K562 (cell line): ENCODE results near the gene MINK1. TPM values are rescaled to one million over a fixed set of nuclear protein-coding genes. Genes with fewer than 3 reads are reported as not detected.

Experiments
- ATAC-seq: fragments of 200-7000 bp; cut with Tn5 transposase; 3 replicates; pipeline ENCODE4 v1.9.1; 2020; ENCODE audit warnings: moderate library complexity
- BruUV-seq: library from RNA; stranded (reverse); fragments of 400-500 nt; replicated peaks from 2 replicates; lab custom pipeline; 2021; lab: Mats Ljungman, UMichigan
- CTCF ChIA-PET: fragments of 300-600 bp; formaldehyde crosslinking; extraction: SDS; loops from one replicate; lab custom pipeline; 2021; ENCODE audit warnings: low intra/inter-chr PET ratio; lab: Yijun Ruan, JAX
- POLR2A ChIA-PET: fragments of 300-600, 350-650 bp; sonication (Branson Sonifier 250); formaldehyde crosslinking; extraction: SDS; loops from one replicate; lab custom pipeline; 2021; ENCODE audit warnings: antibody characterized with exemption, inconsistent platforms; lab: Yijun Ruan, JAX
- DNase-seq, 4 experiments: peaks; one replicate each; pipeline versions ENCODE4 v3.0.0 to v3.0.0-alpha.2; 2011 to 2018; ENCODE audit warnings: low spot score in 3 of 4, mixed read lengths in 3 of 4; ENCODE audit errors: extremely low read depth in 1 of 4
- FAIRE-seq: peaks from 2 replicates; lab custom pipeline; 2011; peaks lifted over from hg19 to GRCh38; lab: Jason Lieb, UNC
- H2AFZ ChIP-seq: 2 replicates; pipeline ENCODE4 v1.6.0; 2011; ENCODE audit warnings: low read depth, low read length, control low read depth, inconsistent platforms
- H3K27ac ChIP-seq: fragments of 200-600 bp; 3 replicates; pipeline ENCODE4 v1.8.0; 2011; ENCODE audit warnings: low read depth, mild to moderate bottlenecking, control low read depth, inconsistent platforms, low read length, moderate library complexity, mixed read lengths; ENCODE audit errors: extremely low read depth
- H3K27me3 ChIP-seq, 2 experiments: fragments of 300-600 bp in 1 of 2; 2 replicates in 1 of 2; 3 replicates in 1 of 2; pipeline versions ENCODE4 v1.6.0 to v1.8.0; 2011; ENCODE audit warnings: inconsistent platforms in 2 of 2, low read length in 2 of 2, mild to moderate bottlenecking in 1 of 2, mixed read lengths in 1 of 2, moderate library complexity in 1 of 2; ENCODE audit not compliant: control insufficient read depth in 2 of 2, insufficient read depth in 2 of 2
- H3K36me3 ChIP-seq: fragments of 300-600 bp; 3 replicates; pipeline ENCODE4 v1.8.0; 2011; ENCODE audit warnings: mild to moderate bottlenecking, low read length, inconsistent platforms; ENCODE audit not compliant: control insufficient read depth, insufficient read depth
- H3K4me1 ChIP-seq, 2 experiments: fragments of 200-600 bp in 1 of 2; replicated peaks in 1 of 2; 2 replicates in 1 of 2; 3 replicates in 1 of 2; pipeline versions ENCODE4 v1.5.1 to v1.8.0; 2011; ENCODE audit warnings: inconsistent platforms in 2 of 2, low read length in 2 of 2, mild to moderate bottlenecking in 1 of 2, mixed read lengths in 1 of 2, moderate library complexity in 1 of 2; ENCODE audit not compliant: control insufficient read depth in 2 of 2, insufficient read depth in 2 of 2
- H3K4me2 ChIP-seq: 2 replicates; pipeline ENCODE4 v1.6.1; 2011; ENCODE audit warnings: low read length, control low read depth, inconsistent platforms, mixed read lengths; ENCODE audit not compliant: insufficient read depth
- H3K4me3 ChIP-seq: fragments of 200-600 bp; sonication (generic), shearing (Covaris generic); 2 replicates; pipeline ENCODE4 v1.5.1; 2016; ENCODE audit warnings: control low read depth, inconsistent platforms
- H3K79me2 ChIP-seq: fragments of 200-600 bp; 3 replicates; pipeline ENCODE4 v1.8.0; 2011; ENCODE audit warnings: low read length, inconsistent platforms; ENCODE audit not compliant: control insufficient read depth, insufficient read depth
- H3K9ac ChIP-seq, 2 experiments: 2 replicates each; pipeline versions ENCODE4 v1.6.0 to v1.6.1; 2011; ENCODE audit warnings: low read depth in 2 of 2, low read length in 2 of 2, control low read depth in 1 of 2, inconsistent platforms in 1 of 2, mild to moderate bottlenecking in 1 of 2, mixed read lengths in 1 of 2; ENCODE audit not compliant: insufficient read depth in 1 of 2
- H3K9me1 ChIP-seq: one replicate; pipeline ENCODE4 v1.6.0; 2011; ENCODE audit warnings: inconsistent platforms, mild to moderate bottlenecking, low read length, moderate library complexity; ENCODE audit not compliant: control insufficient read depth, insufficient read depth
- H3K9me3 ChIP-seq: replicated peaks from 2 replicates; pipeline ENCODE4 v1.5.1; 2011; ENCODE audit warnings: low read depth, low read length, inconsistent platforms; ENCODE audit not compliant: control insufficient read depth, insufficient read depth
- H4K20me1 ChIP-seq: replicated peaks from 2 replicates; pipeline ENCODE4 v1.6.1; 2011; ENCODE audit warnings: low read length, inconsistent platforms, mixed read lengths; ENCODE audit not compliant: control insufficient read depth, insufficient read depth
- BRCA1 ChIP-seq, 2 experiments: fragments of 450-650 bp in 1 of 2; sonication (generic) in 1 of 2; formaldehyde crosslinking in 1 of 2; IDR thresholded peaks; 2 replicates each; pipeline versions ENCODE4 v1.5.0 to v1.6.1; 2017 to 2020; ENCODE audit warnings: mild to moderate bottlenecking in 1 of 2, missing genetic modification reagents in 1 of 2
- HMGXB4 ChIP-seq: sonication (generic); formaldehyde crosslinking; IDR thresholded peaks from 2 replicates; pipeline ENCODE4 v1.8.1; 2023; ENCODE audit warnings: mild to moderate bottlenecking, missing genetic modification reagents
- LARP7 ChIP-seq: fragments of 450-650 bp; IDR thresholded peaks from 2 replicates; pipeline ENCODE4 v1.6.1; 2016
- MYNN ChIP-seq, 2 experiments: sonication (generic); formaldehyde crosslinking in 1 of 2; IDR thresholded peaks; 2 replicates each; pipeline versions ENCODE4 v1.5.0 to v1.6.1; 2016 to 2020; ENCODE audit warnings: antibody characterized with exemption in 1 of 2, missing genetic modification reagents in 1 of 2
- PKNOX1 ChIP-seq: fragments of 450-650 bp; IDR thresholded peaks from 2 replicates; pipeline ENCODE4 v1.6.1; 2016
- ZNF76 ChIP-seq: fragments of 250-450 bp; sonication (Bioruptor Pico); IDR thresholded peaks from 2 replicates; pipeline ENCODE4 v1.4.0; 2020; ENCODE audit warnings: mild to moderate bottlenecking, moderate library complexity, borderline replicate concordance
- WGBS: fragments of 100-300 bp; shearing (Covaris generic); methylation state at CpG from one replicate; pipeline ENCODE4 v1.1.6; 2016; ENCODE audit warnings: low coverage, mixed read lengths; ENCODE audit not compliant: insufficient coverage; ENCODE audit errors: missing lambda C conversion rate; 5-methylcytosine and 5-hydroxymethylcytosine counted together
- in situ Hi-C: fragments of 300-500 bp; cut with MboI; formaldehyde crosslinking; loops from 4 replicates; pipeline ENCODE4 v1.15.0; 2018; ENCODE audit warnings: inconsistent platforms, mixed read lengths
- intact Hi-C: fragments of 100-400 bp; cut with micrococcal nuclease; formaldehyde crosslinking; loops from 2 replicates; pipeline ENCODE4 v1.14.2; 2022
- polyA plus RNA-seq, 8 experiments: library from polyadenylated mRNA; depleted of rRNA in 4 of 8; stranded (reverse) in 5 of 8; unstranded in 3 of 8; fragments of >200 nt; fragmentation: Nextera tagmentation in 2 of 8; fragmentation: Illumina TruSeq in 1 of 8; extraction: Ambion mirVana in 2 of 8; extraction: Trizol in 1 of 8; gene quantifications; 2 replicates each; pipeline versions ENCODE4 v1.2.1 to v1.2.3, GENCODE V29; 2011 to 2014; ENCODE audit warnings: inconsistent platforms in 1 of 8, missing spikeins in 1 of 8
- total RNA-seq, 7 experiments: library from RNA; depleted of rRNA in 6 of 7; stranded (reverse); fragments of >200 nt in 6 of 7; fragmentation: Illumina TruSeq in 2 of 7; extraction: Trizol in 2 of 7; gene quantifications; 2 replicates each; pipeline versions ENCODE4 v1.2.1 to v1.2.3, GENCODE V29; 2011 to 2021; ENCODE audit warnings: low replicate concordance in 1 of 7
- TF ChIP-seq, protein P1 (sequence below): fragments of 450-650 bp; IDR thresholded peaks from 2 replicates; pipeline ENCODE4 v1.6.1; 2016; ENCODE audit warnings: low read depth, mild to moderate bottlenecking, moderate library complexity
- TF ChIP-seq, protein P2 (sequence below): fragments of 250-450 bp; sonication (Bioruptor Pico); IDR thresholded peaks from 2 replicates; pipeline ENCODE4 v1.4.0; 2020; ENCODE audit warnings: mild to moderate bottlenecking
- TF ChIP-seq, protein P3 (sequence below): sonication (generic); IDR thresholded peaks from 2 replicates; pipeline ENCODE4 v1.6.1; 2016

The MINK1 gene
- total and polyA plus RNA-seq, 9 of the 15 experiments (the other 6 are each of a cell fraction or from before 2014, with no cell fraction given), result 0.11 to 54.2 (median 14.9) TPM

DNA sequence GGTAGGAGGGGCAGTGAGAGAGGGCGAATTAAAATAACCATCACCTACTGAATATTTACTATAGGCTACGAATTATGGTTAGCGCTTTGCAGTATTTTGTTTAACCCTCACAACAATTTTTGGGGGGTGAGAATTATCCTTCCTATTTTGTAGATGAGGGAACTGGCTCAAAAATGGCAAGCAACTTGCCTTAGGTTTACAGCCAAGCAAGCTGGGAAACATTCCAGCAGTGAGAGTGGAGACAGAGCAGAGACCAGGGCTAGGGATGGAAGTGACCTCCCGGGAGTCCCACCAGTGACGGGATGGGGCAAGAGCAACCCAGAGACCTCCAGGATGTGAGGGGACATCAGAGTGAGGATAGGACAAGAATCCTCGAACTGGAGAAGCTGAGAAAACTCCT lies 46.6 kb upstream of the MINK1 start:
- no peak overlapping the region for H2AFZ ChIP-seq
- ATAC-seq (no peak), DNase-seq (no peak), FAIRE-seq (no peak)
- 10% methylated on average over 6 of the region's 6 CpGs for WGBS
- H3K9ac ChIP-seq, result no peak overlapping the region
- intact Hi-C loops (loop anchor here (2.0 kb wide), 1 partner anchor 96 kb away; no protein-coding TSS in a partner anchor), in situ Hi-C loops (no loop called here)
- POLR2A ChIA-PET, result interaction anchor here (0.6 kb wide), 1 partner anchor 16 kb away, joined by 4 read pairs; no protein-coding TSS in a partner anchor
- H3K9me3 ChIP-seq, result no peaks in the 10 kb centered on the region
- H3K4me3 ChIP-seq, result no peak overlapping the region
- TF ChIP-seq LARP7 (no peak), BRCA1 (IDR thresholded peaks at IDR 0.05) (no peak), BRCA1 (CRISPR knock-in tag; IDR thresholded peaks at IDR 0.05) (no peak), MYNN (IDR thresholded peaks at IDR 0.05) (no peak), MYNN (CRISPR knock-in tag; IDR thresholded peaks at IDR 0.05) (no peak), HMGXB4 (CRISPR knock-in tag) (no peak), PKNOX1 (no peak), ZNF76 (CRISPR knock-in tag) (no peak)
- TF ChIP-seq, protein P1, sequence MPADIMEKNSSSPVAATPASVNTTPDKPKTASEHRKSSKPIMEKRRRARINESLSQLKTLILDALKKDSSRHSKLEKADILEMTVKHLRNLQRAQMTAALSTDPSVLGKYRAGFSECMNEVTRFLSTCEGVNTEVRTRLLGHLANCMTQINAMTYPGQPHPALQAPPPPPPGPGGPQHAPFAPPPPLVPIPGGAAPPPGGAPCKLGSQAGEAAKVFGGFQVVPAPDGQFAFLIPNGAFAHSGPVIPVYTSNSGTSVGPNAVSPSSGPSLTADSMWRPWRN, result no peak
- TF ChIP-seq, protein P2, sequence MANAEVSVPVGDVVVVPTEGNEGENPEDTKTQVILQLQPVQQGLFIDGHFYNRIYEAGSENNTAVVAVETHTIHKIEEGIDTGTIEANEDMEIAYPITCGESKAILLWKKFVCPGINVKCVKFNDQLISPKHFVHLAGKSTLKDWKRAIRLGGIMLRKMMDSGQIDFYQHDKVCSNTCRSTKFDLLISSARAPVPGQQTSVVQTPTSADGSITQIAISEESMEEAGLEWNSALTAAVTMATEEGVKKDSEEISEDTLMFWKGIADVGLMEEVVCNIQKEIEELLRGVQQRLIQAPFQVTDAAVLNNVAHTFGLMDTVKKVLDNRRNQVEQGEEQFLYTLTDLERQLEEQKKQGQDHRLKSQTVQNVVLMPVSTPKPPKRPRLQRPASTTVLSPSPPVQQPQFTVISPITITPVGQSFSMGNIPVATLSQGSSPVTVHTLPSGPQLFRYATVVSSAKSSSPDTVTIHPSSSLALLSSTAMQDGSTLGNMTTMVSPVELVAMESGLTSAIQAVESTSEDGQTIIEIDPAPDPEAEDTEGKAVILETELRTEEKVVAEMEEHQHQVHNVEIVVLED (CRISPR knock-in tag), result no peak
- TF ChIP-seq, protein P3, sequence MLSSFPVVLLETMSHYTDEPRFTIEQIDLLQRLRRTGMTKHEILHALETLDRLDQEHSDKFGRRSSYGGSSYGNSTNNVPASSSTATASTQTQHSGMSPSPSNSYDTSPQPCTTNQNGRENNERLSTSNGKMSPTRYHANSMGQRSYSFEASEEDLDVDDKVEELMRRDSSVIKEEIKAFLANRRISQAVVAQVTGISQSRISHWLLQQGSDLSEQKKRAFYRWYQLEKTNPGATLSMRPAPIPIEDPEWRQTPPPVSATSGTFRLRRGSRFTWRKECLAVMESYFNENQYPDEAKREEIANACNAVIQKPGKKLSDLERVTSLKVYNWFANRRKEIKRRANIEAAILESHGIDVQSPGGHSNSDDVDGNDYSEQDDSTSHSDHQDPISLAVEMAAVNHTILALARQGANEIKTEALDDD, result no peak
- no peaks in the 10 kb centered on the region for H4K20me1 ChIP-seq
- CTCF ChIA-PET, result interaction anchor here (1.2 kb wide), 1 partner anchor 103 kb away, joined by 5 read pairs; no protein-coding TSS in a partner anchor
- no peak overlapping the region for H3K4me2 ChIP-seq
- peaks cover 0 to 38% of the 10 kb centered on the region in 2 experiments; a peak in 3 of 5 replicates for H3K4me1 ChIP-seq
- peaks cover 6% of the 10 kb centered on the region; the same call in 2 of the 3 replicates for H3K79me2 ChIP-seq
- no peaks in the 10 kb centered on the region for H3K9me1 ChIP-seq
- no peaks in the 10 kb centered on the region for H3K36me3 ChIP-seq
- no TSS peak for BruUV-seq
- H3K27me3 ChIP-seq, result peaks cover 6 to 21% of the 10 kb centered on the region in 2 experiments; a peak in 3 of 5 replicates
- H3K27ac ChIP-seq, result no peak overlapping the region
